Trophoblast cell (in vitro differentiated cells and primary cell): ENCODE measurements around the gene SMCR8.

Source experiments
- DNase-seq, 2 donors: peaks; one replicate each; pipeline ENCODE4 v3.0.0-alpha.2; 2016
- H2AFZ ChIP-seq: 2 replicates; pipeline ENCODE4 v1.6.1; 2013; ENCODE audit warnings: low read length, moderate library complexity, mild to moderate bottlenecking; ENCODE audit not compliant: insufficient read depth, poor library complexity
- H2AK5ac ChIP-seq: 2 replicates; pipeline ENCODE4 v1.6.1; 2013; ENCODE audit warnings: mild to moderate bottlenecking, low read length
- H2BK120ac ChIP-seq: 2 replicates; pipeline ENCODE4 v1.6.1; 2013; ENCODE audit warnings: low read length, mild to moderate bottlenecking, moderate library complexity; ENCODE audit not compliant: insufficient read depth, poor library complexity
- H2BK12ac ChIP-seq: 2 replicates; pipeline ENCODE4 v1.6.1; 2013; ENCODE audit warnings: mild to moderate bottlenecking, low read length, moderate library complexity
- H2BK5ac ChIP-seq: 2 replicates; pipeline ENCODE4 v1.6.1; 2013; ENCODE audit warnings: low read length, low read depth, moderate library complexity, mild to moderate bottlenecking; ENCODE audit not compliant: poor library complexity
- H3K14ac ChIP-seq: 2 replicates; pipeline ENCODE4 v1.6.1; 2013; ENCODE audit warnings: mild to moderate bottlenecking, low read length
- H3K18ac ChIP-seq: 2 replicates; pipeline ENCODE4 v1.6.1; 2013; ENCODE audit warnings: mild to moderate bottlenecking, low read length
- H3K23ac ChIP-seq: 2 replicates; pipeline ENCODE4 v1.6.1; 2013; ENCODE audit warnings: low read length
- H3K27ac ChIP-seq: 2 replicates; pipeline ENCODE4 v1.5.1; 2013; ENCODE audit warnings: low read depth, mild to moderate bottlenecking, inconsistent platforms, low read length, moderate library complexity
- H3K27me3 ChIP-seq: 2 replicates; pipeline ENCODE4 v1.6.1; 2013; ENCODE audit warnings: inconsistent platforms, mild to moderate bottlenecking, low read length, moderate library complexity; ENCODE audit not compliant: insufficient read depth
- H3K36me3 ChIP-seq, 2 experiments: 1 replicate in 1 of 2; 2 replicates in 1 of 2; pipeline ENCODE4 v1.6.1; 2013; ENCODE audit warnings: low read length in 2 of 2, mild to moderate bottlenecking in 2 of 2, moderate library complexity in 1 of 2; ENCODE audit not compliant: insufficient read depth in 2 of 2, control insufficient read depth in 1 of 2
- H3K4ac ChIP-seq: 2 replicates; pipeline ENCODE4 v1.6.1; 2013; ENCODE audit warnings: low read depth, mild to moderate bottlenecking, low read length, moderate library complexity
- H3K4me1 ChIP-seq, 2 experiments: 1 replicate in 1 of 2; 2 replicates in 1 of 2; pipeline ENCODE4 v1.6.1; 2013; ENCODE audit warnings: low read length in 2 of 2, mild to moderate bottlenecking in 2 of 2, moderate library complexity in 1 of 2; ENCODE audit not compliant: insufficient read depth in 2 of 2, control insufficient read depth in 1 of 2
- H3K4me2 ChIP-seq: 2 replicates; pipeline ENCODE4 v1.6.1; 2013; ENCODE audit warnings: inconsistent platforms, mild to moderate bottlenecking, low read length, moderate library complexity
- H3K4me3 ChIP-seq: 2 replicates; pipeline ENCODE4 v1.5.1; 2013; ENCODE audit warnings: mild to moderate bottlenecking, low read depth, low read length, inconsistent platforms
- H3K79me1 ChIP-seq: one replicate; pipeline ENCODE4 v1.6.1; 2013; ENCODE audit warnings: low read length
- H3K79me2 ChIP-seq: 2 replicates; pipeline ENCODE4 v1.6.1; 2013; ENCODE audit warnings: low read length, mild to moderate bottlenecking; ENCODE audit not compliant: control insufficient read depth, insufficient read depth, poor library complexity
- H3K9ac ChIP-seq: 2 replicates; pipeline ENCODE4 v1.6.1; 2013; ENCODE audit warnings: mild to moderate bottlenecking, low read length
- H3K9me3 ChIP-seq: 2 replicates; pipeline ENCODE4 v1.6.1; 2013; ENCODE audit warnings: low read depth, mild to moderate bottlenecking, control low read depth, inconsistent platforms, low read length; ENCODE audit not compliant: insufficient read depth
- H4K12ac ChIP-seq: 2 replicates; pipeline ENCODE4 v1.6.1; 2013; ENCODE audit warnings: low read depth, mild to moderate bottlenecking, low read length, moderate library complexity
- H4K8ac ChIP-seq: 2 replicates; pipeline ENCODE4 v1.6.1; 2013; ENCODE audit warnings: low read depth, mild to moderate bottlenecking, low read length, moderate library complexity
- H4K91ac ChIP-seq: one replicate; pipeline ENCODE4 v1.6.1; 2013; ENCODE audit warnings: low read depth, mild to moderate bottlenecking, low read length, moderate library complexity
- WGBS: extraction: QIAGEN DNeasy Blood & Tissue Kit; methylation state at CpG from one replicate; pipeline ENCODE4 v1.1.7; 2013; ENCODE audit warnings: missing lambda C conversion rate; ENCODE audit not compliant: insufficient read length, insufficient coverage; ENCODE audit errors: extremely low coverage; 5-methylcytosine and 5-hydroxymethylcytosine counted together

SMCR8 gene

DNA sequence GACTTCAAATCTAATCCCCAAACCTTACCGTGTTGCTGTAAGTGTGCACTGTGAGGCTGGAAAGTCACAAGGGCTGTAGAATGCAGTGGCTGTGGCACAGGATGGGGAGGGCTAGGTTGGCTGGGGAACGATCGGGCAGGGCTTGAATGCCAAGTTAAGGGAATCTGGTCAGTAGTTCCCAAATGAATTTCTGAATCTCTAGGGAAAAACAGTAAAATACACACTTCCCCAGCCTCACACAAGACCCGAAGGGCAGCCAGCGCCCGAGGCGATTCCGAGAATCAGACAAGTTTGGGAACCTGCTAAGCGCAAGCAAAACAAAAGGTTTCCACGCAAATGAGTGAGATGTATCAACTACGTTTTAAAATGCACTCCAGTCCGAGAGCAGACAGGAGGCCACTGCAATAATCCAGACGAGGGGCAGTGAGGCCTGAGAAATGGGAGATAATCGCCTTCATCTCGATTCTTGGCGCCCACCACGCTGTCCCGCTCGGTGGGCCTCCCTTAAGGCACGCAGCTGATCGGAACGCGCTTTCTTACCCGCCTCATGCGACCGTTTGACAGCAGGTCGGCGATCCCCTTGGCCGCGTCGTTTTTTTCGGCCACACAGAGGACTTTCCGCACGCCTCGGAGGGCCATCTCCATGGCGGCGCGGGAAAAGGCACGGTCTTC, 898 bp upstream of the SMCR8 start:
- peaks cover 15 to 17% of the 10 kb centered on the region in 2 experiments for H3K4me1 ChIP-seq
- peaks cover 18% of the 10 kb centered on the region for H3K79me2 ChIP-seq
- peak overlapping the region; percentile 23 for H2BK12ac ChIP-seq
- H3K4me2 ChIP-seq: peak overlapping the region; percentile 88
- peaks cover 19 to 31% of the 10 kb centered on the region in 2 experiments for H3K36me3 ChIP-seq
- peak overlapping the region; percentile 22 for H2AK5ac ChIP-seq
- H3K23ac ChIP-seq: no peak overlapping the region
- peak overlapping the region; percentile 37 for H4K12ac ChIP-seq
- H3K4ac ChIP-seq: peak overlapping the region; percentile 44
- peak overlapping the region; percentile 62 for H2AFZ ChIP-seq
- H3K4me3 ChIP-seq: peak overlapping the region; percentile 93
- H4K8ac ChIP-seq: peak overlapping the region; percentile 77
- no CpG with 5 or more reads among the region's 39 CpGs for WGBS
- H4K91ac ChIP-seq: peak overlapping the region; percentile 78
- peaks cover 9% of the 10 kb centered on the region for H3K79me1 ChIP-seq
- no peaks in the 10 kb centered on the region for H3K27me3 ChIP-seq
- H3K9ac ChIP-seq: peak overlapping the region; percentile 92
- DNase-seq: peak; percentile 16 to 55
- H2BK5ac ChIP-seq: peak overlapping the region; percentile 24
- H2BK120ac ChIP-seq: peak overlapping the region; percentile 37
- H3K9me3 ChIP-seq: no peaks in the 10 kb centered on the region
- peak overlapping the region; percentile 56 for H3K14ac ChIP-seq
- H3K18ac ChIP-seq: peak overlapping the region; percentile 71
- H3K27ac ChIP-seq: peak overlapping the region; percentile 56

DNA sequence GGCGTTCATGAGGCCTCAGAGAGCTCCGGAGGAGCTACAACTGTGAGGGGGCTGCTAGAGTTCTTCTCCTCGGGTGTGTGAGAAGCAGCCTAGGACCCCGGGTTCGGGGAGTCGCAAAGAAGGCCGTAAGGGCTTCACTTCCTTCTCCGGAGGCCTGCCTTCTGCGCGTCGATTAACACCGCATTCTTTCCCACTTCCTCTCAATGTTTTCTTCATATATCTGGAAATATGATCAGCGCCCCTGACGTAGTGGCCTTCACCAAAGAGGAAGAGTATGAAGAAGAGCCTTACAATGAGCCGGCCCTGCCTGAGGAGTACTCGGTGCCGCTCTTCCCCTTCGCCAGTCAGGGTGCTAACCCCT, 449 bp downstream of the SMCR8 start:
- H3K4me2 ChIP-seq: peak overlapping the region; percentile 88
- no CpG with 5 or more reads among the region's 18 CpGs for WGBS
- peak in 1 of 2 donors; percentile 33 for DNase-seq

DNA sequence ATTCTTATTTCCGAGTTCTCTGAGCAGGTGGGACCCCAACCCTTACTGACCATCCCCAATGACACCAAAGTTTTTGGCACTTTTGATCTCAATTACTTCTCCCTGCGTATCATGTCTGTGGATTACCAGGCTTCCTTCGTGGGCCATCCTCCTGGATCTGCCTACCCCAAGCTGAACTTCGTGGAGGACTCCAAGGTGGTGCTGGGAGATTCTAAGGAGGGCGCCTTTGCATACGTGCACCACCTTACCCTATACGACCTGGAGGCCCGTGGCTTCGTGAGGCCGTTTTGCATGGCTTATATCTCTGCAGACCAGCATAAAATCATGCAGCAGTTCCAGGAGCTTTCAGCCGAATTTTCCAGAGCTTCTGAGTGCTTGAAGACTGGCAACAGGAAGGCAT, 868 bp downstream of the SMCR8 start:
- no CpG with 5 or more reads among the region's 11 CpGs for WGBS
- H3K27ac ChIP-seq: no peak overlapping the region

More for the DNA sequence above, 449 bp downstream of the SMCR8 start:
- H3K36me3 ChIP-seq: peaks cover 19 to 27% of the 10 kb centered on the region in 2 experiments
- peak overlapping the region; percentile 85 for H3K18ac ChIP-seq
- peak overlapping the region; percentile 99 for H4K8ac ChIP-seq
- H3K27me3 ChIP-seq: no peaks in the 10 kb centered on the region
- H2AFZ ChIP-seq: peak overlapping the region; percentile 93
- H3K79me1 ChIP-seq: peaks cover 9% of the 10 kb centered on the region
- H3K79me2 ChIP-seq: peaks cover 18% of the 10 kb centered on the region
- H3K27ac ChIP-seq: peak overlapping the region; percentile 83
- peak overlapping the region; percentile 96 for H4K12ac ChIP-seq
- H3K4ac ChIP-seq: peak overlapping the region; percentile 66
- H4K91ac ChIP-seq: peak overlapping the region; percentile 84
- peaks cover 15 to 17% of the 10 kb centered on the region in 2 experiments for H3K4me1 ChIP-seq
- peaks cover 1% of the 10 kb centered on the region for H3K9me3 ChIP-seq
- peak overlapping the region; percentile 85 for H2BK5ac ChIP-seq
- H2AK5ac ChIP-seq: peak overlapping the region; percentile 40
- H3K9ac ChIP-seq: peak overlapping the region; percentile 80
- peak overlapping the region; percentile 34 for H2BK120ac ChIP-seq
- H3K23ac ChIP-seq: no peak overlapping the region
- H3K14ac ChIP-seq: peak overlapping the region; percentile 93
- H2BK12ac ChIP-seq: no peak overlapping the region
- H3K4me3 ChIP-seq: peak overlapping the region; percentile 93

DNA sequence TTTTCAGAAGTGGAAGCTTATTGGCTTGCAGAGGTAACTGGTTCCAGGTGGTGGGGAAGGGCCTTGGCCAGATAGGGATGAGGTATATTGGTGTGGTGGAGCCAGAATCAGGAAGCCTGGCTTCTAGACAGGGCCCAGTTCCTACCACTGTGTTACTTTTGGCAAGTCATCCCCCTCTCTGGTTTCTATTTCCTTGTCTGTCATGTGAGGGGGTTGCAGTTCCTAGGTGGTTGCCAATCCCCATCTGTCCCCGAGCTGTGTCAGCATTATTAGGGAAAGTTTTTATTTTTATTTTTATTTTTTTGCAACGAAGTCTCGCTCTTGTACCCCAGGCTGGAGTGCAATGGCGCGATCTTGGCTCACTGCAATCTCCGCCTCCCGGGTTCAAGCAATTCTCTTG, 3.0 kb downstream of the SMCR8 start:
- no peak overlapping the region for H3K23ac ChIP-seq
- H3K4me3 ChIP-seq: no peak overlapping the region
- H3K18ac ChIP-seq: no peak overlapping the region
- H2BK120ac ChIP-seq: no peak overlapping the region
- H3K14ac ChIP-seq: no peak overlapping the region
- no peak for DNase-seq
- H3K79me2 ChIP-seq: peaks cover 16% of the 10 kb centered on the region
- no peaks in the 10 kb centered on the region for H3K27me3 ChIP-seq
- no CpG with 5 or more reads among the region's 7 CpGs for WGBS
- H4K91ac ChIP-seq: no peak overlapping the region
- peaks cover 11 to 14% of the 10 kb centered on the region in 2 experiments for H3K4me1 ChIP-seq
- H2BK5ac ChIP-seq: no peak overlapping the region
- H3K9me3 ChIP-seq: peaks cover 7% of the 10 kb centered on the region
- no peak overlapping the region for H3K4me2 ChIP-seq
- peaks cover 21 to 27% of the 10 kb centered on the region in 2 experiments for H3K36me3 ChIP-seq
- no peak overlapping the region for H2AFZ ChIP-seq
- H3K4ac ChIP-seq: peak overlapping the region; percentile 21
- H2AK5ac ChIP-seq: no peak overlapping the region
- H3K27ac ChIP-seq: no peak overlapping the region
- H4K8ac ChIP-seq: no peak overlapping the region
- H2BK12ac ChIP-seq: no peak overlapping the region
- no peak overlapping the region for H4K12ac ChIP-seq
- peaks cover 9% of the 10 kb centered on the region for H3K79me1 ChIP-seq
- no peak overlapping the region for H3K9ac ChIP-seq

More for the DNA sequence above, 868 bp downstream of the SMCR8 start:
- Histone ChIP-seq H2AFZ (no peak overlapping the region), H2BK12ac (no peak overlapping the region), H3K9me3 (peaks cover 3% of the 10 kb centered on the region), H3K4me1 (peaks cover 15 to 17% of the 10 kb centered on the region in 2 experiments), H3K18ac (peak overlapping the region; percentile 14), H3K79me2 (peaks cover 18% of the 10 kb centered on the region), H3K9ac (peak overlapping the region; percentile 24), H3K23ac (no peak overlapping the region), H4K8ac (peak overlapping the region; percentile 99), H3K36me3 (peaks cover 19 to 27% of the 10 kb centered on the region in 2 experiments), H3K4me3 (peak overlapping the region; percentile 93), H3K14ac (no peak overlapping the region), H3K4me2 (peak overlapping the region; percentile 88), H4K12ac (peak overlapping the region; percentile 96), H2BK5ac (no peak overlapping the region), H3K4ac (peak overlapping the region; percentile 66), H4K91ac (peak overlapping the region; percentile 84), H3K79me1 (peaks cover 9% of the 10 kb centered on the region), H2BK120ac (no peak overlapping the region), H3K27me3 (no peaks in the 10 kb centered on the region), H2AK5ac (no peak overlapping the region)
- no peak for DNase-seq
